Suprapubic skin (tissue), 4 donors: Measurements from ENCODE around the gene PTPRN2. TPM values are rescaled to one million over a fixed set of nuclear protein-coding genes. Genes with fewer than 3 reads are reported as not detected.
A peak's percentile ranks its signal among the peaks of the same experiment; 100 is the strongest.

Experiments used
- DNase-seq, 2 donors: peaks; one replicate each; pipeline ENCODE4 v3.0.0-alpha.2; 2019; ENCODE audit warnings: low spot score in 2 of 2
- H3K27ac ChIP-seq: fragments of 200-600 bp; sonication (generic); one replicate; pipeline ENCODE4 v1.5.1; 2019
- H3K27me3 ChIP-seq: fragments of 200-600 bp; sonication (generic); one replicate; pipeline ENCODE4 v1.5.1; 2019
- H3K36me3 ChIP-seq: fragments of 200-600 bp; sonication (generic); one replicate; pipeline ENCODE4 v1.5.1; 2019
- H3K4me1 ChIP-seq: fragments of 200-600 bp; sonication (generic); one replicate; pipeline ENCODE4 v1.5.1; 2019
- H3K4me3 ChIP-seq: fragments of 200-600 bp; sonication (generic); one replicate; pipeline ENCODE4 v1.5.1; 2019; ENCODE audit warnings: mild to moderate bottlenecking
- H3K9me3 ChIP-seq: fragments of 200-600 bp; sonication (generic); one replicate; pipeline ENCODE4 v1.5.1; 2019
- EP300 ChIP-seq: sonication (generic); formaldehyde crosslinking; IDR thresholded peaks from one replicate; pipeline ENCODE4 v1.6.1; 2017; ENCODE audit warnings: antibody characterized with exemption
- POLR2A ChIP-seq, 2 donors: fragments of 450-650 bp; IDR thresholded peaks; one replicate each; pipeline ENCODE4 v1.6.1; 2017; ENCODE audit warnings: antibody characterized with exemption in 2 of 2, mild to moderate bottlenecking in 2 of 2, moderate library complexity in 2 of 2
- POLR2AphosphoS5 ChIP-seq, 3 donors: sonication (generic); formaldehyde crosslinking; IDR thresholded peaks; one replicate each; pipeline ENCODE4 v1.6.1; 2017; ENCODE audit warnings: antibody characterized with exemption in 3 of 3
- WGBS: methylation state at CpG from one replicate; pipeline ENCODE4 v1.1.5; 2018; 5-methylcytosine and 5-hydroxymethylcytosine counted together
- total RNA-seq, 4 donors: library from RNA; depleted of rRNA; stranded (reverse); fragments of >200 nt; gene quantifications; one replicate each; pipeline ENCODE4 v1.1.0, GENCODE V29; 2016
- TF ChIP-seq, protein P1 (sequence below), 2 donors: fragments of 200-600 bp in 1 of 2; fragments of 450-650 bp in 1 of 2; sonication (generic) in 1 of 2; IDR thresholded peaks; one replicate each; pipeline ENCODE4 v1.5.1; 2016 to 2019; ENCODE audit warnings: antibody characterized with exemption in 2 of 2, mild to moderate bottlenecking in 1 of 2, moderate library complexity in 1 of 2

The PTPRN2 gene
- total RNA-seq, 4 donors from 2014 or later, result 0.23 to 1.8 (median 1.3) TPM

GRCh38 chr7:157752832-157753291, 834.8 kb downstream of the PTPRN2 start:
- Histone ChIP-seq H3K27me3 (no peaks in the 10 kb centered on the region), H3K27ac (no peak overlapping the region), H3K36me3 (no peaks in the 10 kb centered on the region), H3K4me3 (no peak overlapping the region), H3K4me1 (no peaks in the 10 kb centered on the region), H3K9me3 (no peaks in the 10 kb centered on the region)
- WGBS, result 61% methylated on average over 8 of the region's 18 CpGs
- TF ChIP-seq, protein P1, sequence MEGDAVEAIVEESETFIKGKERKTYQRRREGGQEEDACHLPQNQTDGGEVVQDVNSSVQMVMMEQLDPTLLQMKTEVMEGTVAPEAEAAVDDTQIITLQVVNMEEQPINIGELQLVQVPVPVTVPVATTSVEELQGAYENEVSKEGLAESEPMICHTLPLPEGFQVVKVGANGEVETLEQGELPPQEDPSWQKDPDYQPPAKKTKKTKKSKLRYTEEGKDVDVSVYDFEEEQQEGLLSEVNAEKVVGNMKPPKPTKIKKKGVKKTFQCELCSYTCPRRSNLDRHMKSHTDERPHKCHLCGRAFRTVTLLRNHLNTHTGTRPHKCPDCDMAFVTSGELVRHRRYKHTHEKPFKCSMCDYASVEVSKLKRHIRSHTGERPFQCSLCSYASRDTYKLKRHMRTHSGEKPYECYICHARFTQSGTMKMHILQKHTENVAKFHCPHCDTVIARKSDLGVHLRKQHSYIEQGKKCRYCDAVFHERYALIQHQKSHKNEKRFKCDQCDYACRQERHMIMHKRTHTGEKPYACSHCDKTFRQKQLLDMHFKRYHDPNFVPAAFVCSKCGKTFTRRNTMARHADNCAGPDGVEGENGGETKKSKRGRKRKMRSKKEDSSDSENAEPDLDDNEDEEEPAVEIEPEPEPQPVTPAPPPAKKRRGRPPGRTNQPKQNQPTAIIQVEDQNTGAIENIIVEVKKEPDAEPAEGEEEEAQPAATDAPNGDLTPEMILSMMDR (IDR thresholded peaks at IDR 0.05), result no peak
- TF ChIP-seq POLR2AphosphoS5 (IDR thresholded peaks at IDR 0.05), result no peak
- TF ChIP-seq EP300, result no peak
- no peak for TF ChIP-seq POLR2A (IDR thresholded peaks at IDR 0.05)
- DNase-seq, result no peak

- Histone ChIP-seq H3K4me3 (no peak overlapping the region), H3K36me3 (no peaks in the 10 kb centered on the region), H3K4me1 (no peaks in the 10 kb centered on the region), H3K9me3 (no peaks in the 10 kb centered on the region), H3K27ac (no peak overlapping the region), H3K27me3 (no peaks in the 10 kb centered on the region)
- 77% methylated on average over 15 of the region's 27 CpGs for whole genome bisulfite sequencing
- no peak for TF ChIP-seq POLR2A (IDR thresholded peaks at IDR 0.05)
- TF ChIP-seq POLR2AphosphoS5 (IDR thresholded peaks at IDR 0.05), result no peak
- TF ChIP-seq, protein P1 (IDR thresholded peaks at IDR 0.05), result no peak
- no peak for TF ChIP-seq EP300
- DNase-seq, result peak in 1 of 2 donors; percentile 29
Observed at GRCh38 chr7:157751951-157752673, 835.5 kb downstream of the PTPRN2 start.

DNA sequence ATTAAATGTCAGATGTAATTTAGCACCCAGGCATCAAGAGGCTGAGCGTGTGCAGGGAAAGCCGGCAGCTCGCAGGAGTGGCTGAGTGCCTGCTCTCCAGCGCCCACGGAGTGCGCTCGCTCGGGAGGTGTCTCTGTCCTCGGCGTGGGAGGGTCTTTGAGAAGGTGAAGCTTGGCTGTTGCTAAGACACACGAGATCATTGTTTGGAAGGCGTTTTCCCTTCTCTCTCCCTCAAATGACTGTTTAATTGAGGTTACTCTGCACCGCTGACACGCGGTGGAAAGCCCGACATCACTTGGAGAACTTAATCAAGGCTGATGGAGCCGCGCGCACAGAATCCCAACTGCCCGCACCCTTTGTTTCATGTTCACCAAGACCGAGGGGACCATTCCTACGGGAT, 836.2 kb downstream of the PTPRN2 start:
- Histone ChIP-seq H3K27ac (no peak overlapping the region), H3K4me1 (no peaks in the 10 kb centered on the region), H3K36me3 (no peaks in the 10 kb centered on the region), H3K27me3 (no peaks in the 10 kb centered on the region), H3K9me3 (no peaks in the 10 kb centered on the region), H3K4me3 (no peak overlapping the region)
- DNase-seq, result no peak
- WGBS, result 80% methylated on average over 22 of the region's 22 CpGs
- no peak for TF ChIP-seq POLR2A (IDR thresholded peaks at IDR 0.05)
- TF ChIP-seq POLR2AphosphoS5 (IDR thresholded peaks at IDR 0.05), result no peak
- TF ChIP-seq EP300, result no peak
- TF ChIP-seq, protein P1 (IDR thresholded peaks at IDR 0.05), result no peak

DNA sequence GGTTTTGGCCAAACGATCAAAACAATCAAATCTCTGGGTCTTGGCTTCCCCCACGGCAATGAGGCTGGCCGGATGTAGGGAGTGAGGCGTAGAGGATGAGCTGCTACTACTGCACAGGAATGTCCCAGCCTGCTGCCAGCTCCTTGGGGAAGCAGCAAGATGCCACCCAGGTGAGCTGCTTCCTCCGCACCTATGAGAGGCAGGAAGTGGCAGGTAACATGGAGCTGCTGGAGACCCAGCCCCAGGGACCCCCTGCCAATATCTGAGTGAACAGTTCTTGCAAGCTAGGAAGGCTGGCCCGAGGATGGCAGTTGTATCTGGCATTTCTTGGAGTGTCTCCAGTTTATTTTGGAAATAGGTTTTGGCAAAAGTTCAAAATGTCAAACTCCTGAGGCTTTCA, 837.3 kb downstream of the PTPRN2 start:
- H3K4me1 ChIP-seq, result no peaks in the 10 kb centered on the region
- H3K9me3 ChIP-seq, result no peaks in the 10 kb centered on the region
- H3K36me3 ChIP-seq, result no peaks in the 10 kb centered on the region
- no peak for DNase-seq
- H3K4me3 ChIP-seq, result no peak overlapping the region
- no peak overlapping the region for H3K27ac ChIP-seq
- H3K27me3 ChIP-seq, result no peaks in the 10 kb centered on the region
- WGBS, result 67% methylated on average over 6 of the region's 6 CpGs
- TF ChIP-seq POLR2A (IDR thresholded peaks at IDR 0.05) (no peak), POLR2AphosphoS5 (IDR thresholded peaks at IDR 0.05) (no peak), EP300 (no peak)
- TF ChIP-seq, protein P1 (IDR thresholded peaks at IDR 0.05), result no peak

DNA sequence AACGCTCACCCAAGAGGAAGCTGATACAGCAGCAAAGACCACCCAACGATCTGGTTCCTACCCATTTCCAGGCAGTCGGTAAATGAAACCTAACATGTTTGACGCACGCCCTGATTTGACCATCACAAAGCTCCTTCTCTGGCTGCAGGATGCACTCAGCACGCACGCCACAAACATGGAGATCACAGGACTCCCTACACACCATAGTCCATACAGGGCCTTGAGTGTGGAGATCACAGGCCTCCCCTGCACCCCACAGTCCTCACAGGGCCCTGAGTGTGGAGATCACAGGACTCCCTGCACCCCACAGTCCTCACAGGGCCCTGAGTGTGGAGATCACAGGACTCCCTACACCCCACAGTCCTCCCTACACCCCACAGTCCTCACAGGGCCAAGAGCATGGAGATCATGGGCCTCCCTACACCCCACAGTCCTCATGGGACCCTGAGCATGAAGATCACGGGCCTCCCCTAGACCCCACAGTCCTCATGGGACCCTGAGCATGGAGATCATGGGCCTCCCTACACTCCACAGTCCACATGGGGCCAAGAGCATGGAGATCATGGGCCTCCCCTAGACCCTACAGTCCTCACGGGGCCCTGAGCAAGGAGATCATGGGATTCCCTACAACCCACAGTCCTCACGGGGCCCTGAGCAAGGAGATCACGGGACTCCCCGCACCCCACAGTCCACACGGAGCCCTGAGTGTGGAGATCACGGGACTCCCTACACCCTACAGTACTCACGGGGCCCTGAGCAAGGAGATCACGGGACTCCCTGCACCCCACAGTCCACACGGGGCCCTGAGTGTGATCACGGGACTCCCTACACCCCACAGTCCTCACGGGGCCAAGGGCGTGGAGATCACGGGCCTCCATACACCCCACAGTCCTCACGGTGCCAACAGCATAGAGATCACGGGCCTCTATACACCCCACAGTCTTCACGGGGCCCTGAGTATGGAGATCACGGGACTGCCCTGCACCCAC, 841.6 kb downstream of the PTPRN2 start:
- H3K27ac ChIP-seq, result no peak overlapping the region
- TF ChIP-seq, protein P1 (IDR thresholded peaks at IDR 0.05), result no peak
- no peak for TF ChIP-seq EP300
- 87% methylated on average over 15 of the region's 25 CpGs for WGBS
- H3K9me3 ChIP-seq, result no peaks in the 10 kb centered on the region
- H3K4me3 ChIP-seq, result no peak overlapping the region
- no peak for DNase-seq
- no peaks in the 10 kb centered on the region for H3K27me3 ChIP-seq
- no peaks in the 10 kb centered on the region for H3K36me3 ChIP-seq
- no peaks in the 10 kb centered on the region for H3K4me1 ChIP-seq
